ENCODE data around the gene NSMCE3. TPM values are rescaled to one million over a fixed set of nuclear protein-coding genes. Genes with fewer than 3 reads are reported as not detected.
"Not testable (repeated sequence)": the region's sequence is repeated elsewhere in the genome, so short reads cannot be mapped to it uniquely, and the experiment has no call there.

NSMCE3 gene
- total RNA-seq, 1 donor, result 37.2 TPM

GRCh38 chr15:29244544-29244943, 25.1 kb downstream of the NSMCE3 start:
- Histone ChIP-seq H3K27me3 (ENCODE audit: insufficient read depth, low read length) (no peaks in the 10 kb centered on the region), H3K4me3 (ENCODE audit: low read length) (no peak overlapping the region), H3K9me3 (ENCODE audit: low read depth, low read length) (no peaks in the 10 kb centered on the region), H3K4me1 (ENCODE audit: insufficient read depth, low read length) (no peaks in the 10 kb centered on the region)

- Histone ChIP-seq H3K4me3 (ENCODE audit: low read length) (no peak overlapping the region), H3K9me3 (ENCODE audit: low read depth, low read length) (no peaks in the 10 kb centered on the region), H3K4me1 (ENCODE audit: insufficient read depth, low read length) (no peaks in the 10 kb centered on the region), H3K27me3 (ENCODE audit: insufficient read depth, low read length) (no peaks in the 10 kb centered on the region)
Observed at GRCh38 chr15:29244123-29244522, 25.5 kb downstream of the NSMCE3 start.

- Histone ChIP-seq H3K4me1 (ENCODE audit: insufficient read depth, low read length) (no peaks in the 10 kb centered on the region), H3K4me3 (ENCODE audit: low read length) (no peak overlapping the region), H3K9me3 (ENCODE audit: low read depth, low read length) (no peaks in the 10 kb centered on the region)
Observed at GRCh38 chr15:29242456-29243242, 27.0 kb downstream of the NSMCE3 start.

GRCh38 chr15:29241207-29241606, 28.4 kb downstream of the NSMCE3 start:
- no peaks in the 10 kb centered on the region for H3K9me3 ChIP-seq (ENCODE audit: low read depth, low read length)
- no peak overlapping the region for H3K4me3 ChIP-seq (ENCODE audit: low read length)
- no peaks in the 10 kb centered on the region for H3K27me3 ChIP-seq (ENCODE audit: insufficient read depth, low read length)
- no peaks in the 10 kb centered on the region for H3K4me1 ChIP-seq (ENCODE audit: insufficient read depth, low read length)

More at GRCh38 chr15:29242456-29243242, 27.0 kb downstream of the NSMCE3 start:
- H3K27me3 ChIP-seq (ENCODE audit: insufficient read depth, low read length), result no peaks in the 10 kb centered on the region

GRCh38 chr15:29239395-29239794, 30.2 kb downstream of the NSMCE3 start:
- Histone ChIP-seq H3K9me3 (ENCODE audit: low read depth, low read length) (no peaks in the 10 kb centered on the region), H3K4me1 (ENCODE audit: insufficient read depth, low read length) (no peaks in the 10 kb centered on the region), H3K4me3 (ENCODE audit: low read length) (no peak overlapping the region), H3K27me3 (ENCODE audit: insufficient read depth, low read length) (no peaks in the 10 kb centered on the region)

GRCh38 chr15:29233566-29233965, 36.1 kb downstream of the NSMCE3 start:
- peaks cover 3% of the 10 kb centered on the region for H3K27me3 ChIP-seq (ENCODE audit: insufficient read depth, low read length)
- no peaks in the 10 kb centered on the region for H3K4me1 ChIP-seq (ENCODE audit: insufficient read depth, low read length)
- H3K9me3 ChIP-seq (ENCODE audit: low read depth, low read length), result no peaks in the 10 kb centered on the region
- no peak overlapping the region for H3K4me3 ChIP-seq (ENCODE audit: low read length)

- no peaks in the 10 kb centered on the region for H3K9me3 ChIP-seq (ENCODE audit: low read depth, low read length)
- H3K27me3 ChIP-seq (ENCODE audit: insufficient read depth, low read length), result peaks cover 6% of the 10 kb centered on the region
- H3K4me1 ChIP-seq (ENCODE audit: insufficient read depth, low read length), result no peaks in the 10 kb centered on the region
- H3K4me3 ChIP-seq (ENCODE audit: low read length), result no peak overlapping the region
Observed at GRCh38 chr15:29226436-29227208, 43.0 kb downstream of the NSMCE3 start.

- Histone ChIP-seq H3K4me1 (ENCODE audit: insufficient read depth, low read length) (no peaks in the 10 kb centered on the region), H3K4me3 (ENCODE audit: low read length) (no peak overlapping the region), H3K9me3 (ENCODE audit: low read depth, low read length) (no peaks in the 10 kb centered on the region), H3K27me3 (ENCODE audit: insufficient read depth, low read length) (peaks cover 3% of the 10 kb centered on the region)
Observed at GRCh38 chr15:29225534-29226234, 43.9 kb downstream of the NSMCE3 start.

- H3K9me3 ChIP-seq (ENCODE audit: low read depth, low read length); H3K4me3 ChIP-seq (ENCODE audit: low read length); H3K4me1 ChIP-seq (ENCODE audit: insufficient read depth, low read length); H3K27me3 ChIP-seq (ENCODE audit: insufficient read depth, low read length): not testable (repeated sequence)
Observed at GRCh38 chr15:29224987-29225363, 44.6 kb downstream of the NSMCE3 start.

- H3K9me3 ChIP-seq (ENCODE audit: low read depth, low read length); H3K4me1 ChIP-seq (ENCODE audit: insufficient read depth, low read length); H3K4me3 ChIP-seq (ENCODE audit: low read length); H3K27me3 ChIP-seq (ENCODE audit: insufficient read depth, low read length): not testable (repeated sequence)
Observed at GRCh38 chr15:29224235-29224986, 45.2 kb downstream of the NSMCE3 start.

GRCh38 chr15:29223640-29224039, 46.0 kb downstream of the NSMCE3 start:
- no peaks in the 10 kb centered on the region for H3K4me1 ChIP-seq (ENCODE audit: insufficient read depth, low read length)
- H3K9me3 ChIP-seq (ENCODE audit: low read depth, low read length), result no peaks in the 10 kb centered on the region
- peaks cover 3% of the 10 kb centered on the region for H3K27me3 ChIP-seq (ENCODE audit: insufficient read depth, low read length)
- no peak overlapping the region for H3K4me3 ChIP-seq (ENCODE audit: low read length)

- H3K9me3 ChIP-seq (ENCODE audit: low read depth, low read length), result no peaks in the 10 kb centered on the region
- H3K4me1 ChIP-seq (ENCODE audit: insufficient read depth, low read length), result no peaks in the 10 kb centered on the region
- H3K27me3 ChIP-seq (ENCODE audit: insufficient read depth, low read length), result peaks cover 3% of the 10 kb centered on the region
- no peak overlapping the region for H3K4me3 ChIP-seq (ENCODE audit: low read length)
Observed at GRCh38 chr15:29222129-29222853, 47.3 kb downstream of the NSMCE3 start.

- H3K4me1 ChIP-seq (ENCODE audit: insufficient read depth, low read length), result no peaks in the 10 kb centered on the region
- H3K9me3 ChIP-seq (ENCODE audit: low read depth, low read length), result no peaks in the 10 kb centered on the region
- H3K27me3 ChIP-seq (ENCODE audit: insufficient read depth, low read length), result no peaks in the 10 kb centered on the region
- H3K4me3 ChIP-seq (ENCODE audit: low read length), result no peak overlapping the region
Observed at GRCh38 chr15:29220852-29221251, 48.8 kb downstream of the NSMCE3 start.

- Histone ChIP-seq H3K4me3 (ENCODE audit: low read length) (no peak overlapping the region), H3K9me3 (ENCODE audit: low read depth, low read length) (no peaks in the 10 kb centered on the region), H3K4me1 (ENCODE audit: insufficient read depth, low read length) (no peaks in the 10 kb centered on the region), H3K27me3 (ENCODE audit: insufficient read depth, low read length) (no peaks in the 10 kb centered on the region)
Observed at GRCh38 chr15:29216955-29217354, 52.7 kb downstream of the NSMCE3 start.

All from mononuclear cell (primary cell).